Measurements from ENCODE around the gene MYO1D. TPM values are rescaled to one million over a fixed set of nuclear protein-coding genes. Genes with fewer than 3 reads are reported as not detected.
A peak's percentile ranks its signal among the peaks of the same experiment; 100 is the strongest.

The MYO1D gene
- total and polyA plus RNA-seq, 2 donors (not counting 3 experiments of a cell fraction or from before 2014, with no cell fraction given): 37.8 to 85.5 TPM

GRCh38 chr17:32909787-32910369 lies 33.0 kb upstream of the MYO1D start:
- Histone ChIP-seq H3K27ac (ENCODE audit: insufficient read depth, low read depth, low read length) (no peak overlapping the region), H3K4me1 (ENCODE audit: control insufficient read depth, extremely low read depth, insufficient read depth, low read length) (peaks cover 9% of the 10 kb centered on the region), H3K9me3 (replicated peaks; ENCODE audit: control insufficient read depth, insufficient read depth, low read length) (no peaks in the 10 kb centered on the region), H3K79me2 (ENCODE audit: control insufficient read depth, insufficient read depth, low read length) (no peaks in the 10 kb centered on the region), H3K9me1 (replicated peaks; ENCODE audit: control insufficient read depth, extremely low read depth, insufficient read depth, low read length) (no peaks in the 10 kb centered on the region), H4K20me1 (replicated peaks; ENCODE audit: control insufficient read depth, extremely low read depth, insufficient read depth, low read length) (no peaks in the 10 kb centered on the region), H3K4me3 (replicated peaks in 1 of 3; ENCODE audit: insufficient read depth in 1 of 3, low read depth in 1 of 3, low read length in 3 of 3) (no peak overlapping the region), H3K27me3 (ENCODE audit: control insufficient read depth in 2 of 2, insufficient read depth in 2 of 2, low read length in 2 of 2) (peaks cover 0 to under 1% of the 10 kb centered on the region in 2 experiments), H3K4me2 (ENCODE audit: insufficient read depth, low read length) (no peak overlapping the region), H3K36me3 (ENCODE audit: control insufficient read depth in 2 of 2, extremely low read depth in 1 of 2, insufficient read depth in 2 of 2, low read length in 2 of 2) (no peaks in the 10 kb centered on the region), H3K9ac (replicated peaks; ENCODE audit: extremely low read depth, insufficient read depth, low read length) (no peak overlapping the region), H2AFZ (ENCODE audit: low read depth, low read length) (peak overlapping the region; percentile 92)
- ChIA-PET POLR2A (interaction anchor here (0.7 kb wide), 1 partner anchor 34 kb away, joined by 3 read pairs; no protein-coding TSS in a partner anchor), CTCF (interaction anchor here (0.6 to 7.1 kb wide), 40 partner anchors 9 to 841 kb away, joined by 3 to 119 read pairs (median 4); partner anchors contain the start of genes MYO1D and TMEM98)
- DNase-seq (ENCODE audit: low read depth, low spot score) (peak; percentile 88), FAIRE-seq (peak; percentile 100)
- TF ChIP-seq FOS (IDR thresholded peaks at IDR 0.05; ENCODE audit: borderline replicate concordance, insufficient read depth, low read length) (no peak), MYC (IDR thresholded peaks at IDR 0.05; ENCODE audit: low read depth, low read length) (no peak), POLR2AphosphoS5 (IDR thresholded peaks at IDR 0.05; ENCODE audit: insufficient read depth, low read depth, low read length) (no peak), GATA2 (IDR thresholded peaks at IDR 0.05; ENCODE audit: insufficient read depth, insufficient read length, low read depth, low read length) (no peak), CTCF (IDR thresholded peaks at IDR 0.05; ENCODE audit: extremely low read depth in 1 of 2, insufficient read depth in 1 of 2, low read depth in 1 of 2, low read length in 2 of 2) (peak; percentile 72 to 81), EZH2 (IDR thresholded peaks at IDR 0.05; ENCODE audit: borderline replicate concordance, low read depth, low read length, severe bottlenecking) (no peak)
- intact Hi-C loops (cut with micrococcal nuclease): loop anchor here (1.0 kb wide), 4 partner anchors 27 to 251 kb away; no protein-coding TSS in a partner anchor
- dilution Hi-C loops (cut with MboI; ENCODE audit: extremely low pct_ligation_motif_present, low sequenced_read_pairs): no loop called here
- no TSS peak for BruUV-seq (replicated peaks)
